ENCODE measurements around the gene IL17RB. TPM values are rescaled to one million over a fixed set of nuclear protein-coding genes. Genes with fewer than 3 reads are reported as not detected.

IL17RB gene, protein sequence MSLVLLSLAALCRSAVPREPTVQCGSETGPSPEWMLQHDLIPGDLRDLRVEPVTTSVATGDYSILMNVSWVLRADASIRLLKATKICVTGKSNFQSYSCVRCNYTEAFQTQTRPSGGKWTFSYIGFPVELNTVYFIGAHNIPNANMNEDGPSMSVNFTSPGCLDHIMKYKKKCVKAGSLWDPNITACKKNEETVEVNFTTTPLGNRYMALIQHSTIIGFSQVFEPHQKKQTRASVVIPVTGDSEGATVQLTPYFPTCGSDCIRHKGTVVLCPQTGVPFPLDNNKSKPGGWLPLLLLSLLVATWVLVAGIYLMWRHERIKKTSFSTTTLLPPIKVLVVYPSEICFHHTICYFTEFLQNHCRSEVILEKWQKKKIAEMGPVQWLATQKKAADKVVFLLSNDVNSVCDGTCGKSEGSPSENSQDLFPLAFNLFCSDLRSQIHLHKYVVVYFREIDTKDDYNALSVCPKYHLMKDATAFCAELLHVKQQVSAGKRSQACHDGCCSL
- total RNA-seq = 1 to 10 TPM; 3.3 to 7.1 (median 5.0) TPM

DNA sequence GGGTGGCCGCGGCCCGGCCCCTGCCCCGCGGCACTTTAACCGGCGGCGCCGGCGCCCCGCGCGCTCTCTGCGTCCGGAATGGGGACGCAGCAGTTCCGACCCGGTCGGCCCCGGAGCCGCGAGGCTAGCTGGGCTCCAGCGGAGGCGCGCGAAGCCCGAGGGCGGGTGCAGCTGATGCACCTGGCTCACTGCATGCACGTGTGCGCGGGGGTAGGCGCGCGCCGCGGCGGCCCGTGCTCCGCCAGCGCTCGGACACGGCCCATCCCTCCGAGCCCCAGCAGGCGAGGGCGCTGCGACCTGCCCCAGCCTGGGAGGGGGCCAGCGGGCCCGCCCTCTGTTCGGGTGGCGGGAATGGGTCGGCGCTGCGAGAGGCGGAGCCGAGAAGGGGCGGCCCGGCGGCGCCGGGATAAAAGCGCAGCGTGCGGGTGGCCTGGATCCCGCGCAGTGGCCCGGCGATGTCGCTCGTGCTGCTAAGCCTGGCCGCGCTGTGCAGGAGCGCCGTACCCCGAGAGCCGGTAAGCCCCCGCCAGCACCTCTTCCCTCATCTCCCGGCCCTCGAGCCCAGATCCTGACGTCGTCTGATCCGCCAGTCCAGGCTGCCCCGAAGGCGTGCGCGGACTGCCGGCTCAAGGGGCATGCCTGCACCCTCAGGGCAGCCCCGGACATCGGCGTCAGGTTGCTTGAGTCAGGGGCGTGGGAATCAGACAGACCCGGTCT, at the start of gene IL17RB, which contains the start of gene CHDH:
IL17RB (plus strand) TSS at position 435 of the 717 bp plus-strand sequence; CDS start at position 456, 21 bp downstream.
CHDH (minus strand) TSS at position 286 of the 717 bp plus-strand sequence. CDS start 22,411 bp downstream, outside the sequence.
- peaks cover 0 to 36% (median 15%) of the 10 kb centered on the region in 4 donors for H3K4me1 ChIP-seq
- TF ChIP-seq EP300 (IDR thresholded peaks at IDR 0.05) (peak in 1 of 2 donors; percentile 53), CTCF (IDR thresholded peaks at IDR 0.05) (no peak), POLR2A (IDR thresholded peaks at IDR 0.05) (peak in 1 of 2 donors; percentile 54)
- 1 to 10% methylated on average over 4 to 70 of the region's 91 CpGs for WGBS, 2 donors
- H3K4me3 ChIP-seq = peak within 1 kb of the TSS; percentile 61 to 66 (median 63)
- H3K27me3 ChIP-seq = peaks cover 0 to 32% of the 10 kb centered on the region in 2 donors
- no peak for DNase-seq (ENCODE audit: low spot score in 2 of 2)
- H3K9me3 ChIP-seq = no peaks in the 10 kb centered on the region
- no peaks in the 10 kb centered on the region for H3K36me3 ChIP-seq
- H3K27ac ChIP-seq = peak within 1 kb of the TSS; percentile 72 to 92 (median 78)

- H3K9me3 ChIP-seq = no peaks in the 10 kb centered on the region
- peaks cover 0 to 10% (median 0%) of the 10 kb centered on the region in 3 donors for H3K36me3 ChIP-seq
- no peak overlapping the region for H3K4me3 ChIP-seq
- no peak for DNase-seq (ENCODE audit: low spot score in 2 of 2)
- WGBS, 2 donors = 78 to 91% methylated on average over 8 of the region's 8 CpGs
- H3K27ac ChIP-seq = no peak overlapping the region
- H3K27me3 ChIP-seq = no peaks in the 10 kb centered on the region
- TF ChIP-seq EP300 (IDR thresholded peaks at IDR 0.05) = no peak
- no peaks in the 10 kb centered on the region for H3K4me1 ChIP-seq
Observed at GRCh38 chr3:53798144-53798543, 48.2 kb upstream of the IL17RB start.

DNA sequence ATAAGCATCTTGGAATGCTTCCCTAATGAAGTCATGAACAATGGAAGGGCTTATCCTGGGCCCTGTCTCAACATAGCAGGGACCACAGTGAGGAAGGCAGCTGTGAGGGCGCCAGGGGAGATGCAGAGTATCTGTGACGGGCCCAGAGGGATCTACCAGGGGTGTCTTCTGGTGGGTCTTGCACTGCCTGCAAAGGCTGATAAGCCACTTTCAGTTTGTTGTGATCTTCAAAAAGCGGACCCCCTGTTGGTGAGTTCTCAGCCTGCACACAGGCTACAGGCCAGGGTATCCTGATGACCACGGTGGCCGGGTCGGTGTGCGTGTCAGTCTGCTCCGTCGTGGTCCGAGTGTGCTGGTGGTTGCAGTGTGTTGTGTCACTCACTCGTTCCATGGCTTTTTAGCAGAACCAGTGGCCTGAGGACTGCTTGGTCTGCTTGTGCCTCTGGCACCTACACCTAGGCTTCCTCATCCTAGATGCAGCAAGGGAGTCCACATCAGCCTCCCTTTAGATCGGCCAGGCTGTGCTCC, 47.0 kb upstream of the IL17RB start:
- Histone ChIP-seq H3K36me3 (peaks cover 0 to 10% (median 0%) of the 10 kb centered on the region in 3 donors), H3K9me3 (no peaks in the 10 kb centered on the region), H3K27me3 (no peaks in the 10 kb centered on the region), H3K27ac (no peak overlapping the region), H3K4me1 (no peaks in the 10 kb centered on the region), H3K4me3 (no peak overlapping the region)
- 90 to 92% methylated on average over 12 of the region's 12 CpGs for WGBS, 2 donors
- TF ChIP-seq CTCF (IDR thresholded peaks at IDR 0.05) (no peak), EP300 (IDR thresholded peaks at IDR 0.05) (no peak), POLR2A (IDR thresholded peaks at IDR 0.05) (no peak)
- no peak for DNase-seq (ENCODE audit: low spot score in 2 of 2)

- Histone ChIP-seq H3K36me3 (peaks cover 0 to 10% (median 0%) of the 10 kb centered on the region in 3 donors), H3K27me3 (no peaks in the 10 kb centered on the region), H3K9me3 (no peaks in the 10 kb centered on the region), H3K27ac (no peak overlapping the region), H3K4me1 (peaks cover 0 to 2% (median 0%) of the 10 kb centered on the region in 4 donors), H3K4me3 (no peak overlapping the region)
- TF ChIP-seq POLR2A (IDR thresholded peaks at IDR 0.05) = no peak
- WGBS, 2 donors = 82 to 83% methylated on average over 13 to 16 of the region's 16 CpGs
- DNase-seq (ENCODE audit: low spot score in 2 of 2) = no peak
Observed at GRCh38 chr3:53800041-53800906, 46.1 kb upstream of the IL17RB start.

DNA sequence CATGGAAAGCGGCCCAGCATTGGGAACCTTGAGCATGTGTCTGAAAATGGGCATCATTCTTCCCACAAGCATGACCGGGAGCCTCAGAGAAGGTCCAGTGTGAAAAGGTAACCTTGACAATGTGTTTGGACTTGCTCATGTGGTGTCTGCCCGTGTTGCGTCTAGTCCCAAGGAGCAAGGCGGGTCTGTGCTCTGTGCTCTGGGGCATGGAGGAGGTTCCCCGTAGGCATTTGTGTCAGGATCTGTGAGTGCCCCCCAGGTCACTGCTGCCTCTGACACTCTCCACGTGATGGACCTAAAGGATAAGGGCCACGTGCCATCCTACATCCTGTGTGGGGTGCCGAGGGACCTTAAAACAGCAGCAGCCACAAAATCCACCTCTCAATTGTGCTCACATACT, 45.0 kb upstream of the IL17RB start:
- peaks cover 0 to 5% (median 0%) of the 10 kb centered on the region in 4 donors for H3K4me1 ChIP-seq
- no peaks in the 10 kb centered on the region for H3K9me3 ChIP-seq
- H3K27ac ChIP-seq = no peak overlapping the region
- H3K36me3 ChIP-seq = peaks cover 0 to 10% (median 0%) of the 10 kb centered on the region in 3 donors
- no peak for DNase-seq (ENCODE audit: low spot score in 2 of 2)
- WGBS, 2 donors = 85 to 90% methylated on average over 9 of the region's 9 CpGs
- no peak overlapping the region for H3K4me3 ChIP-seq
- TF ChIP-seq CTCF (IDR thresholded peaks at IDR 0.05) (no peak), POLR2A (IDR thresholded peaks at IDR 0.05) (no peak), EP300 (IDR thresholded peaks at IDR 0.05) (no peak)
- no peaks in the 10 kb centered on the region for H3K27me3 ChIP-seq

All from tibial nerve (tissue), 4 donors.